NB4 (cell line): ENCODE measurements around the gene MIEN1.

Experiments
- DNase-seq: peaks from one replicate; pipeline ENCODE4 v3.0.0; 2010; ENCODE audit warnings: low read depth
- H3K4me3 ChIP-seq: one replicate; pipeline ENCODE4 v1.5.1; 2011; ENCODE audit warnings: mild to moderate bottlenecking, low read depth, low read length, moderate library complexity
- MAX ChIP-seq: IDR thresholded peaks from 2 replicates; pipeline ENCODE4 v1.6.1; 2011; ENCODE audit warnings: low read depth, low read length
- MYC ChIP-seq: IDR thresholded peaks from 2 replicates; pipeline ENCODE4 v1.6.1; 2011; ENCODE audit warnings: low read depth, low read length
- POLR2A ChIP-seq: IDR thresholded peaks from 2 replicates; pipeline ENCODE4 v1.6.1; 2011; ENCODE audit warnings: mild to moderate bottlenecking; ENCODE audit not compliant: insufficient read length; ENCODE audit errors: extremely low read depth
- TF ChIP-seq, protein P1 (sequence below): IDR thresholded peaks from one replicate; pipeline ENCODE4 v1.5.1; 2012; ENCODE audit warnings: low read depth, low read length

Gene MIEN1

DNA sequence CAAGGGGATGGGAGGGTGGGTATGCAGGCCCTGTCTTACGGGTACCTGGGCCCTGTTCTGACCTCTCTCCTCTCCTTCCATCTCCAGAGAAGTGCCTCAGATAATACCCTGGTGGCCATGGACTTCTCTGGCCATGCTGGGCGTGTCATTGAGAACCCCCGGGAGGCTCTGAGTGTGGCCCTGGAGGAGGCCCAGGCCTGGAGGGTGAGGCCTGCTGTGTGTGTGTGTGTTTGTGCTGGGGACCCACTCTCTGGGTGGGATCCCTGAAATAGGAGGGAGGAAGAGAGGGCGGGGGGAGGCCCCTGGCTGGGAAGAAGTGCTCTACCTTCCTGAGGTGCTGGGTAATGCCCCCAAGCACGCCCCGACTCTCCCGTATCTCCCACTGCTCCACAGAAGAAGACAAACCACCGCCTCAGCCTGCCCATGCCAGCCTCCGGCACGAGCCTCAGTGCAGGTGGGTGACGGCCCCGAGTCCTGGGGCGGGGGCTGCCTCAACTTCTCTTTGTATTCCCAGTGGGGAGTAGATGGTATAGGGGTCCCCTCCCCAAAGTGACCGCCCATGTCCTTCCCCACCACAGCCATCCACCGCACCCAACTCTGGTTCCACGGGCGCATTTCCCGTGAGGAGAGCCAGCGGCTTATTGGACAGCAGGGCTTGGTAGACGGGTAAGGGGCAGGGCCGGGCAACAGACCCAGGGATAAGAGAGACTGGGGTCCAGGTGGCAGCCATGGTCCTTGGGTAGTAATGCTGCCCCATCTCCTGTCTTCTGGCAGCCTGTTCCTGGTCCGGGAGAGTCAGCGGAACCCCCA lies 15.2 kb upstream of the MIEN1 start:
- no peak for TF ChIP-seq MYC
- TF ChIP-seq, protein P1, sequence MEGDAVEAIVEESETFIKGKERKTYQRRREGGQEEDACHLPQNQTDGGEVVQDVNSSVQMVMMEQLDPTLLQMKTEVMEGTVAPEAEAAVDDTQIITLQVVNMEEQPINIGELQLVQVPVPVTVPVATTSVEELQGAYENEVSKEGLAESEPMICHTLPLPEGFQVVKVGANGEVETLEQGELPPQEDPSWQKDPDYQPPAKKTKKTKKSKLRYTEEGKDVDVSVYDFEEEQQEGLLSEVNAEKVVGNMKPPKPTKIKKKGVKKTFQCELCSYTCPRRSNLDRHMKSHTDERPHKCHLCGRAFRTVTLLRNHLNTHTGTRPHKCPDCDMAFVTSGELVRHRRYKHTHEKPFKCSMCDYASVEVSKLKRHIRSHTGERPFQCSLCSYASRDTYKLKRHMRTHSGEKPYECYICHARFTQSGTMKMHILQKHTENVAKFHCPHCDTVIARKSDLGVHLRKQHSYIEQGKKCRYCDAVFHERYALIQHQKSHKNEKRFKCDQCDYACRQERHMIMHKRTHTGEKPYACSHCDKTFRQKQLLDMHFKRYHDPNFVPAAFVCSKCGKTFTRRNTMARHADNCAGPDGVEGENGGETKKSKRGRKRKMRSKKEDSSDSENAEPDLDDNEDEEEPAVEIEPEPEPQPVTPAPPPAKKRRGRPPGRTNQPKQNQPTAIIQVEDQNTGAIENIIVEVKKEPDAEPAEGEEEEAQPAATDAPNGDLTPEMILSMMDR, result no peak
- TF ChIP-seq POLR2A, result no peak
- no peak for TF ChIP-seq MAX
- no peak overlapping the region for H3K4me3 ChIP-seq
- DNase-seq, result no peak

DNA sequence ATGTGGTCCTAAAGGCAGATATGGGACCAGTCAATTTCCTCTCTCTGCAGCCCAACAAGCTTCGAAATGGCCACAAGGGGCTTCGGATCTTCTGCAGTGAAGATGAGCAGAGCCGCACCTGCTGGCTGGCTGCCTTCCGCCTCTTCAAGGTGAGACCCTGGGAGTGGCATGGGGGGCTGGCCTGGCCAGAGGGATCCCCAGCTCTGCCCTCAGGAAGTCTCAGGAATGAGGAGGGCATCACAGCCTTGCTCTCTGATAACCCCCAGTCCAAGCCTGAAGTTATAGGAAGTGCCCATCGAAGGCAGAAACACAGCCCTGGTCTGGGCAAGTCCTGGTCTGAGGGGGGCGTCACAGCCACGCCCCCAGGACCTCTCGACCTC lies 14.5 kb upstream of the MIEN1 start:
- H3K4me3 ChIP-seq, result no peak overlapping the region
- TF ChIP-seq POLR2A, result no peak
- TF ChIP-seq, protein P1, result peak; percentile 5
- TF ChIP-seq MAX, result no peak
- no peak for DNase-seq

GRCh38 chr17:39744075-39744835 lies 13.9 kb upstream of the MIEN1 start:
- no peak for TF ChIP-seq POLR2A
- no peak for DNase-seq
- H3K4me3 ChIP-seq, result no peak overlapping the region

GRCh38 chr17:39742856-39743436 lies 12.6 kb upstream of the MIEN1 start:
- no peak overlapping the region for H3K4me3 ChIP-seq
- no peak for DNase-seq
- TF ChIP-seq MAX (no peak), POLR2A (no peak), MYC (no peak)
- TF ChIP-seq, protein P1, result no peak

- no peak for DNase-seq
- H3K4me3 ChIP-seq, result no peak overlapping the region
- TF ChIP-seq MAX, result no peak
- TF ChIP-seq MYC, result no peak
- TF ChIP-seq, protein P1, result no peak
- no peak for TF ChIP-seq POLR2A
Observed at GRCh38 chr17:39742126-39742855, 12.0 kb upstream of the MIEN1 start.
